Measurements from ENCODE around the gene B4GALT1.
A peak's percentile ranks its signal among the peaks of the same experiment; 100 is the strongest.

Gene B4GALT1

DNA sequence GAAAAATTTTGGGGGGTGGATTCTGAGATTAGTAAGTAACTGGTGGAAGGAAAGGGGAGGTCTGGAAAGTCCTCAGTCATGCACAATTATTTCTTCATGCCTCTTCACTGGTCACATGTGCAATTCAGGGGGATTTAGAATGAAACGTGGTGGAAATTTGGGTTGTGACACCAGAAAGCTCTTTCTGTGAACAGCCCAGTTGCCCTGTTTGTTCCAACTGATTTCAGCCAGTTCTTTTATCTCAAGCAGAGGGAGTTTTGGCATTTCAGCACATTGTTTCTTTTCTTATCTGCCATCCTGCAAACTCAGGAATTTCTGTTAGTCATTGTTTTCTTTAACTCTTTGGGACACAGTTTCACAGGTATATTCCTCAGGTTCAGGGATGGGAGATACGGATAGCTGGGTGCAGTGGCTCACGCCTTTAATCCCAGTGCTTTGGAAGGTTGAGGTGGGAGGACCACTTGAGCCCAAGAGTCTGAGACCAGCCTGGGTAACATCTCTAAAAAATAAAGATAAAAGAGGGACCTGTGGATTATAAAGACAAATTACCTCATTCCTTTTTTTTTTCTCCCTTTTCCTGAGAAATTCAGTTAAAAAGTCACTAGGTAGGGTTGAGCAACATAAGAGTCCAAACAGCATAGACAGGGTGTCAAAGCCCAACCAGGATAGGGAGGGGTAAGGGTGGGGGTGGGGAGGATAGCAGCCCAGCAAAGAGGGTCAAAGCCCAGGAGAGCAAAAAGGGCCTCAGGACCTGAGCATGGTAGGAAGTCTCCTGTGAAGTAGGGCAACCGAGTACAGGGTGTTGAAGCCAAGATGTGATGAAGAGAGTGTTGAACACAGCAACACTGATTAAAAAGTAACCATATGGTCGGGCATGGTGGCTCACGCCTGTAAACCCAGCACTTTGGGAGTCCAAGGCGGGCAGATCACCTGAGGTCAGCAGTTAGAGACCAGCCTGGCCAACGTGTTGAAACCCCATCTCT is 5.4 kb upstream of the B4GALT1 start:
- FAIRE-seq (no peak), DNase-seq (ENCODE audit: insufficient read length, low spot score) (no peak)
- no peak for TF ChIP-seq CTCF (IDR thresholded peaks at IDR 0.05; ENCODE audit: insufficient read depth, missing control alignments)

DNA sequence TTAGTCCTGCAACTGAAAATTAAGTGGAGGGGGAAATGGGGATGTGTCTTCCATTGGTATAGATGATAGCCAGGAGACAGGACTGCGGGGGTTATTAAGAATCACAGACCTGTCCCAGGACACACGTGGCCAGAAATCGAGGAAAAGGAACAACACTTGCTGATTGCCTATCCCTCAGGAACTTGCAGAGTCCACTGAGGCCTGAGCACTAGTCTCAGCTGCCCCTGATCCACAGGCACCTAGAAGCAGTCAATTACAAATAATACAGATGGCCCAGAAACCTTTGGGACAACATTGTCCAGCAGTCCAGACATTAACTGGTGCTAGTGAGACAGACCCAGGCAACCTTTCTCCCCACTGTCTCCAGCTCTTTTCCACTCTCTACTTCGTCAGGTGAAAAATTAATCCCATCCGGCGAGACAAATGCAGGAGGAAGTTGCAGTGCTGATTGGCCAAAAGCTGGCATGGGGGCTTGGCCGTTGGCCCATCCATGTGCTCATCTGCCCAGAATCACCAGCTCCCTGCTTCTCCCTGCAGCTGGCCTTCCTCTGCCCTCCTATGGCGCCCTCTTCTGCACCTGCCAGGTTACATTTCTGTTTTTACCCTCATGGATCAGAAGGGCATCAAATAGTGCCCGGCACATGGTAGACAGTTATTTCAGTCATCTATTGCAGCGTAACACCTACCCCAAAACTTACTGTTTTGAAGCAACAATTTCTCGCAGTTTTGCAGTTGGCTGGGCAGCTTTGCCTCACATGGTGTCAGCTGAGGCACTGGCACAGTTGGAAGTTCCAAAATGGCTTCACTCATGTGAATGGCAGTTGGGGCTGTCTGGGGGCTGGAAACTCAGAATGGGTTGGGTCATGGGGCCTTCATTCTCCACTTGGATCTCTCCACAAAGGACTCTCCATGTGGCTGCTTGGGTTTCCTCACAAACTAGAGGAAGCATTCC is 3.6 kb upstream of the B4GALT1 start:
- no peak for DNase-seq (ENCODE audit: insufficient read length, low spot score)
- TF ChIP-seq CTCF (IDR thresholded peaks at IDR 0.05; ENCODE audit: insufficient read depth, missing control alignments), result peak; percentile 85

GRCh38 chr9:33168941-33169544 is 1.9 kb upstream of the B4GALT1 start:
- FAIRE-seq (no peak), DNase-seq (ENCODE audit: insufficient read length, low spot score) (no peak)
- no peak for TF ChIP-seq CTCF (IDR thresholded peaks at IDR 0.05; ENCODE audit: insufficient read depth, missing control alignments)

More for the DNA sequence above, 3.6 kb upstream of the B4GALT1 start:
- no peak for FAIRE-seq

- FAIRE-seq, result no peak
- no peak for DNase-seq (ENCODE audit: insufficient read length, low spot score)
- no peak for TF ChIP-seq CTCF (IDR thresholded peaks at IDR 0.05; ENCODE audit: insufficient read depth, missing control alignments)
Observed at GRCh38 chr9:33167972-33168461, 881 bp upstream of the B4GALT1 start.

GRCh38 chr9:33166231-33167083 is 679 bp downstream of the B4GALT1 start:
- no peak for FAIRE-seq
- no peak for TF ChIP-seq CTCF (IDR thresholded peaks at IDR 0.05; ENCODE audit: insufficient read depth, missing control alignments)

More at GRCh38 chr9:33166231-33167083, 679 bp downstream of the B4GALT1 start:
- no peak for DNase-seq (ENCODE audit: insufficient read length, low spot score)
